Smooth muscle cell (in vitro differentiated cells): Measurements from ENCODE around the gene SEPTIN8. TPM values are rescaled to one million over a fixed set of nuclear protein-coding genes. Genes with fewer than 3 reads are reported as not detected.
"Not testable (repeated sequence)": the region's sequence is repeated elsewhere in the genome, so short reads cannot be mapped to it uniquely, and the experiment has no call there.

Experiments
- DNase-seq: peaks from one replicate; lab custom pipeline; 2025; ENCODE audit not compliant: unreplicated experiment; lab: John Stamatoyannopoulos, UW
- H2AFZ ChIP-seq: fragments of 200-600 bp; sonication (generic); 2 replicates; pipeline ENCODE4 v1.6.0; 2016; ENCODE audit warnings: antibody characterized with exemption, low read depth, mild to moderate bottlenecking
- H3F3A ChIP-seq: fragments of 200-600 bp; sonication (generic); 2 replicates; pipeline ENCODE4 v1.6.0; 2017; ENCODE audit warnings: antibody characterized with exemption, low read depth
- H3K27ac ChIP-seq: fragments of 200-600 bp; sonication (generic); 2 replicates; pipeline ENCODE4 v1.5.1; 2016; ENCODE audit warnings: low read depth, mild to moderate bottlenecking
- H3K27me3 ChIP-seq: fragments of 200-600 bp; sonication (generic); 2 replicates; pipeline ENCODE4 v1.6.1; 2016; ENCODE audit warnings: low read depth, mild to moderate bottlenecking
- H3K36me3 ChIP-seq: fragments of 200-600 bp; sonication (generic); 2 replicates; pipeline ENCODE4 v1.5.1; 2016; ENCODE audit warnings: low read depth
- H3K4me1 ChIP-seq: fragments of 200-600 bp; sonication (generic); 2 replicates; pipeline ENCODE4 v1.5.1; 2016; ENCODE audit warnings: low read depth
- H3K4me2 ChIP-seq: fragments of 200-600 bp; sonication (generic); 2 replicates; pipeline ENCODE4 v1.6.0; 2016; ENCODE audit warnings: mild to moderate bottlenecking
- H3K4me3 ChIP-seq: fragments of 200-600 bp; sonication (generic); 2 replicates; pipeline ENCODE4 v1.5.1; 2016; ENCODE audit warnings: mild to moderate bottlenecking
- H3K79me2 ChIP-seq: fragments of 200-600 bp; sonication (generic); 2 replicates; pipeline ENCODE4 v1.6.0; 2016; ENCODE audit warnings: low read depth, mild to moderate bottlenecking
- H3K9ac ChIP-seq: fragments of 200-600 bp; sonication (generic); 2 replicates; pipeline ENCODE4 v1.6.0; 2016; ENCODE audit warnings: low read depth
- H3K9me3 ChIP-seq: fragments of 200-600 bp; sonication (generic); replicated peaks from 2 replicates; pipeline ENCODE4 v1.5.1; 2016; ENCODE audit warnings: low read depth
- H4K20me1 ChIP-seq: fragments of 200-600 bp; sonication (generic); 2 replicates; pipeline ENCODE4 v1.6.0; 2016; ENCODE audit warnings: low read depth
- CTCF ChIP-seq: fragments of 200-600 bp; sonication (generic); IDR thresholded peaks from 2 replicates; pipeline ENCODE4 v1.5.1; 2017; ENCODE audit warnings: borderline replicate concordance, mild to moderate bottlenecking, antibody characterized with exemption; ENCODE audit not compliant: insufficient read depth, poor library complexity, severe bottlenecking
- WGBS: methylation state at CpG from one replicate; pipeline ENCODE4 v1.1.7; 2016; ENCODE audit warnings: low lambda C conversion rate; 5-methylcytosine and 5-hydroxymethylcytosine counted together
- polyA plus RNA-seq: library from polyadenylated mRNA; unstranded; fragments of >200 nt; fragmentation: Nextera tagmentation; extraction: Ambion mirVana; gene quantifications from 2 replicates; pipeline ENCODE4 v1.2.1, GENCODE V29; 2016
- total RNA-seq: library from RNA; depleted of rRNA; stranded (reverse); fragments of >200 nt; gene quantifications from 2 replicates; pipeline ENCODE4 v1.2.3, GENCODE V29; 2014

Gene SEPTIN8
- total and polyA plus RNA-seq, 2 experiments from 2014 or later: 26.3 to 68.1 TPM

DNA sequence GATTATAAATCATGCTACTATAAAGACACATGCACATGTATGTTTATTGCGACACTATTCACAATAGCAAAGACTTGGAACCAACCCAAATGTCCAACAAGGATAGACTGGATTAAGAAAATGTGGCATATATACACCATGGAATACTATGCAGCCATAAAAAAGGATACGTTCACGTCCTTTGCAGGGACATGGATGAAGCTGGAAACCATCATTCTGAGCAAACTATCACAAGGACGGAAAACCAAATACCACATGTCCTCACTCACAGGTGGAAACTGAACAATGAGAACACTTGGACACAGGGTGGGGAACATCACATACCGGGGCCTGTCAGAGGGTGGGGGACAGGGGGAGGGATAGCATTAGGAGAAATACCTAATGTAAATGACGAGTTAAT, 28.8 kb upstream of the SEPTIN8 start:
- not testable (repeated sequence) for DNase-seq, H4K20me1 ChIP-seq, H3K27ac ChIP-seq, H3K27me3 ChIP-seq, H2AFZ ChIP-seq, H3K9ac ChIP-seq, H3K79me2 ChIP-seq, H3K36me3 ChIP-seq, H3F3A ChIP-seq, H3K4me2 ChIP-seq, H3K4me3 ChIP-seq, H3K4me1 ChIP-seq, H3K9me3 ChIP-seq
- WGBS: 94% methylated on average over 6 of the region's 6 CpGs

DNA sequence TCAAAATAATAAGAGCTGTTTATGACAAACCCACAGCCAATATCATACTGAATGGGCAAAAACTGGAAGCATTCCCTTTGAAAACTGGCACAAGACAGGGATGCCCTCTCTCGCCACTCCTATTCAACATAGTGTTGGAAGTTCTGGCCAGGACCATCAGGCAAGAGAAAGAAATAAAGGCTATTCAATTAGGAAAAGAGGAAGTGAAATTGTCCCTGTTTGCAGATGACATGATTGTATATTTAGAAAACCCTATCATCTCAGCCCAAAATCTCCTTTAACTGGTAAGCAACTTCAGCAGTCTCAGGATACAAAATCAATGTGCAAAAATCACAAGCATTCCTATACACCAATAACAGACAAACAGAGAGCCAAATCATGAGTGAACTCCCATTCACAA, 27.2 kb upstream of the SEPTIN8 start:
- not testable (repeated sequence) for H4K20me1 ChIP-seq, H3F3A ChIP-seq, H3K4me1 ChIP-seq, H3K79me2 ChIP-seq, H3K36me3 ChIP-seq, H3K27me3 ChIP-seq, H3K9me3 ChIP-seq, H3K27ac ChIP-seq, H3K4me2 ChIP-seq, H3K9ac ChIP-seq, H3K4me3 ChIP-seq, H2AFZ ChIP-seq, DNase-seq
- WGBS: 100% methylated on average over 1 of the region's 1 CpG

- not testable (repeated sequence) for H3F3A ChIP-seq, H3K27ac ChIP-seq, H3K79me2 ChIP-seq, H4K20me1 ChIP-seq, DNase-seq, H3K4me3 ChIP-seq, H3K36me3 ChIP-seq, H2AFZ ChIP-seq, H3K4me1 ChIP-seq, H3K9me3 ChIP-seq, H3K4me2 ChIP-seq, H3K27me3 ChIP-seq, H3K9ac ChIP-seq
- whole genome bisulfite sequencing: 83% methylated on average over 5 of the region's 5 CpGs
Observed at GRCh38 chr5:132802685-132803066, 25.6 kb upstream of the SEPTIN8 start.

DNA sequence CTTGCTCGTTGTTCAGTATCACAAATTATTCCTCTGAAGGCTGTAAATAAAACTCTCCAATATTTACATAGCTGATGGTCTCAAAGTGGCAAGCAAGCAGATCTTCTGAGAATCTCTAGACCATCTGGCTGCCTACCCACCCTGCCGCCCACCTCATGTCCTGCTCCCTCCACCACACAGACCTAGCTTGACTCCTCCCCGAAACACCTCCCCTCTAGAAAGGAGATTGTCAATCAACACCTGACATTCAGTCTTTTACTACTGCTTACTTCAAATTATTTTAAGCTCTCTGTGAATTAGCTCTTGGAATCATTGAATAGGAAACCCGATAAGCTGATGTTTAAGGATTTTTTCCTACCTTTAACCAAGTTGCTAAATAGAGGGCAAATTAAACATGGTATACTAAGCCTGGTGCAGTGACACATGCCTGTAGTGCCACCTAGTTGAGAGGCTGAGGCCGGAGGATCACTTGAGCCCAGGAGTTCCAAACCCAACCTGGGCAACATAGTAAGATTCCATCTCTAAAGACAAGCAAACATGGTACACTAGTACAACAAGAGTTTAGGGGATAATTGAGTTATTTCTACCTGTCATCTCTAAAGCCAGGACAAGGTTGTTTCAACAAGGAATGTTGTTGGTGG, 25.1 kb upstream of the SEPTIN8 start:
- 92% methylated on average over 5 of the region's 5 CpGs for WGBS
- Histone ChIP-seq H3F3A (no peaks in the 10 kb centered on the region), H3K4me1 (peaks cover 1% of the 10 kb centered on the region), H3K4me3 (no peak overlapping the region), H3K9me3 (no peaks in the 10 kb centered on the region), H3K4me2 (no peak overlapping the region), H3K27ac (no peak overlapping the region), H4K20me1 (no peaks in the 10 kb centered on the region), H3K36me3 (no peaks in the 10 kb centered on the region), H3K27me3 (no peaks in the 10 kb centered on the region), H3K9ac (no peak overlapping the region), H3K79me2 (no peaks in the 10 kb centered on the region), H2AFZ (no peak overlapping the region)
- no peak for TF ChIP-seq CTCF
- DNase-seq: no peak

DNA sequence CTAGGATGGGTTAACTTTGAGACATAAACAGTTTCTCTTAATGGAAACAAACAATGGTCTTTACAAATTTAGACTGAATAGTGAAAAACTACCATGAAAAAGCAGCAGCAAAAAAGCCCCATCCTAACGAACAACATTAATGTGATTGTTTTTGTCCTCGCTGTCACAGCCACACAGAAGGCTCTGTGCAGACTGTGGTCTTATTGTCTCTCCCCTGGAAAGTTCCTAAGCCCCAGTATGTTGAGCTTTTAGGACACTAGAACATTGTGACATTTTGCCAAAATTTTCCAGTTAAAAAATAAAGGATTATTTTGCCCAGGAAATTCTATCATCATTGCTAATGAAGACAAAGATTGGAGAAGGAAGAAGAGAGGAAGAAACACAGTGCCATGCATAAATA, 23.5 kb upstream of the SEPTIN8 start:
- H3K4me2 ChIP-seq: no peak overlapping the region
- peak overlapping the region; percentile 80 for H2AFZ ChIP-seq
- no peak overlapping the region for H3K27ac ChIP-seq
- DNase-seq: no peak
- no peaks in the 10 kb centered on the region for H3K27me3 ChIP-seq
- no peak overlapping the region for H3K4me3 ChIP-seq
- no peaks in the 10 kb centered on the region for H4K20me1 ChIP-seq
- no peaks in the 10 kb centered on the region for H3F3A ChIP-seq
- no peak overlapping the region for H3K9ac ChIP-seq
- H3K79me2 ChIP-seq: no peaks in the 10 kb centered on the region
- H3K4me1 ChIP-seq: no peaks in the 10 kb centered on the region
- no peaks in the 10 kb centered on the region for H3K9me3 ChIP-seq
- WGBS: 81% methylated on average over 2 of the region's 2 CpGs
- H3K36me3 ChIP-seq: no peaks in the 10 kb centered on the region
- TF ChIP-seq CTCF: no peak
